Measurements from ENCODE around the gene TSEN2. TPM values are rescaled to one million over a fixed set of nuclear protein-coding genes. Genes with fewer than 3 reads are reported as not detected.

TSEN2 gene
- total and polyA plus RNA-seq, 2 of the 4 experiments (the other 2 are of a cell fraction), result 9.5 to 14.2 TPM

GRCh38 chr3:12501360-12502020, 17.2 kb downstream of the TSEN2 start:
- H2BK5ac ChIP-seq (ENCODE audit: low read depth, low read length, poor library complexity, severe bottlenecking), result peak overlapping the region; percentile 48
- no peaks in the 10 kb centered on the region for H3K27me3 ChIP-seq (ENCODE audit: control insufficient read depth, insufficient read depth, low read length)
- peak overlapping the region; percentile 34; the same call in 1 of the 2 replicates for H3K18ac ChIP-seq (ENCODE audit: low read depth, low read length)
- no CpG with 5 or more reads among the region's 7 CpGs for whole genome bisulfite sequencing, 2 experiments (ENCODE audit: extremely low coverage in 2 of 2, insufficient read length in 1 of 2)
- H3K27ac ChIP-seq (ENCODE audit: insufficient read depth, low read length), result peak overlapping the region; percentile 48; the same call in 1 of the 2 replicates
- no peak overlapping the region for H4K91ac ChIP-seq (ENCODE audit: insufficient read depth, low read depth, low read length)
- no peak overlapping the region for H3K56ac ChIP-seq (ENCODE audit: extremely low read depth, insufficient read depth, low read length)
- in situ Hi-C loops (cut with MboI; ENCODE audit: low sequenced_read_pairs) (no loop called here), intact Hi-C loops (cut with micrococcal nuclease) (no loop called here), dilution Hi-C loops (cut with HindIII; ENCODE audit: low sequenced_read_pairs, unreplicated experiment) (no loop called here)
- no peak overlapping the region for H3K14ac ChIP-seq (replicated peaks; ENCODE audit: low read depth, low read length)
- BruUV-seq (replicated peaks), result no TSS peak
- H3K9me1 ChIP-seq (ENCODE audit: insufficient read depth, low read length), result peaks cover 11% of the 10 kb centered on the region
- no peak overlapping the region for H3K4ac ChIP-seq (ENCODE audit: low read depth, low read length)
- H2AFZ ChIP-seq (replicated peaks; ENCODE audit: low read length, poor library complexity), result no peak overlapping the region
- H2BK20ac ChIP-seq (ENCODE audit: low read depth, low read length), result no peak overlapping the region; the same call in 1 of the 2 replicates
- no peak overlapping the region for H4K8ac ChIP-seq (ENCODE audit: low read depth in 2 of 2, low read length in 2 of 2)
- H2BK15ac ChIP-seq (ENCODE audit: low read depth, low read length), result no peak overlapping the region
- ATAC-seq (ENCODE audit: low read depth) (peak; percentile 83), DNase-seq (peak; percentile 69)
- peak; percentile 63; the same call in 1 of the 2 replicates for TF ChIP-seq CEBPB (IDR thresholded peaks at IDR 0.05; ENCODE audit: low read depth, low read length)
- TF ChIP-seq CTCF (conservative IDR thresholded peaks at IDR 0.05; ENCODE audit: low read depth, low read length), result no peak
- peak; percentile 40; the same call in 1 of the 2 replicates for TF ChIP-seq USF2 (IDR thresholded peaks at IDR 0.05; ENCODE audit: low read depth, low read length)
- no peak overlapping the region; the same call in 1 of the 2 replicates for H2AK5ac ChIP-seq (ENCODE audit: low read depth, low read length)
- H3K4me2 ChIP-seq (ENCODE audit: low read depth, low read length), result peak overlapping the region; percentile 55
- H3K9ac ChIP-seq (ENCODE audit: low read depth, low read length), result no peak overlapping the region
- no peaks in the 10 kb centered on the region; a peak in 1 of 4 replicates for H3K79me1 ChIP-seq (ENCODE audit: low read depth in 1 of 2, low read length in 2 of 2)
- no peak overlapping the region for H2BK120ac ChIP-seq (ENCODE audit: low read depth, low read length)
- H2AK9ac ChIP-seq (replicated peaks; ENCODE audit: low read depth, low read length, poor library complexity), result no peak overlapping the region
- H4K5ac ChIP-seq (ENCODE audit: low read depth, low read length), result no peak overlapping the region
- H3K9me3 ChIP-seq (ENCODE audit: control insufficient read depth, insufficient read depth, low read length), result no peaks in the 10 kb centered on the region
- CTCF ChIA-PET, result no interaction called here
- H4K20me1 ChIP-seq (ENCODE audit: insufficient read depth, low read length), result no peaks in the 10 kb centered on the region
- H3K36me3 ChIP-seq (ENCODE audit: control insufficient read depth, insufficient read depth, low read length), result peaks cover 24% of the 10 kb centered on the region
- no peak overlapping the region for H3K23ac ChIP-seq (ENCODE audit: low read depth, low read length)
- no peak overlapping the region for H3K4me3 ChIP-seq (ENCODE audit: insufficient read depth, low read depth, low read length)
- POLR2A ChIA-PET (ENCODE audit: unreplicated experiment), result no interaction called here
- H3K4me1 ChIP-seq (ENCODE audit: control insufficient read depth, insufficient read depth, low read length), result peaks cover 5% of the 10 kb centered on the region

Data from IMR-90 (cell line).